Stomach (tissue), 4 donors: ENCODE data around the gene GLTPD2.

ENCODE experiments used
- CTCF ChIP-seq, 7 experiments: fragments of 450-650 bp in 4 of 7; fragments of 200-600 bp in 3 of 7; sonication (generic) in 3 of 7; IDR thresholded peaks; one replicate each; pipeline ENCODE4 v1.5.1; 2016 to 2019; ENCODE audit warnings: antibody characterized with exemption in 7 of 7, control low read depth in 2 of 7, mild to moderate bottlenecking in 1 of 7
- POLR2A ChIP-seq, 4 donors: fragments of 450-650 bp; IDR thresholded peaks; one replicate each; pipeline ENCODE4 v1.6.1; 2016; ENCODE audit warnings: antibody characterized with exemption in 4 of 4, control low read depth in 2 of 4, mild to moderate bottlenecking in 1 of 4, moderate library complexity in 1 of 4
- POLR2AphosphoS5 ChIP-seq, 3 donors: sonication (generic); formaldehyde crosslinking; IDR thresholded peaks; one replicate each; pipeline ENCODE4 v1.6.1; 2016; ENCODE audit warnings: antibody characterized with exemption in 3 of 3

DNA sequence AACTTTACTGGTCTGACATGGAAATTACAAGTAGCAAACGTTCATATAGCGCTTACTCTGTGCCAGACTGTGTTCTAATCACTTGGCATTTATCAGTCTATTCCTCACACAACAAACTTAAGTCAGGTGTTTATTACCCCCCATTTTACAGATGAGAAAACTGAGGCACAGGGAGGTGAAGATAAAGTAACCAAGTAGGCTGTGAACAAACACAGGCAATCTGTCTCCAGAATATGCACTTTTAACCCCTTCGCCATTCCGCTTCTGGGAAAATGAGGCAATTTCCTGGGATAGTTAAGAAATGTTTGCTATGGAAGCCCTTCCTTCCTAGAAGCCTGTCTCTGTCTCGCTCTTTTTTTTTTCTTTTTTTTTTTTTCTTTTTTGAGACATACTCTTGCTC lies 36.8 kb upstream of the GLTPD2 start:
- TF ChIP-seq CTCF (IDR thresholded peaks at IDR 0.05) (no peak), POLR2A (IDR thresholded peaks at IDR 0.05) (no peak), POLR2AphosphoS5 (IDR thresholded peaks at IDR 0.05) (no peak)
